ENCODE data around the gene LEF1.

LEF1 gene

DNA sequence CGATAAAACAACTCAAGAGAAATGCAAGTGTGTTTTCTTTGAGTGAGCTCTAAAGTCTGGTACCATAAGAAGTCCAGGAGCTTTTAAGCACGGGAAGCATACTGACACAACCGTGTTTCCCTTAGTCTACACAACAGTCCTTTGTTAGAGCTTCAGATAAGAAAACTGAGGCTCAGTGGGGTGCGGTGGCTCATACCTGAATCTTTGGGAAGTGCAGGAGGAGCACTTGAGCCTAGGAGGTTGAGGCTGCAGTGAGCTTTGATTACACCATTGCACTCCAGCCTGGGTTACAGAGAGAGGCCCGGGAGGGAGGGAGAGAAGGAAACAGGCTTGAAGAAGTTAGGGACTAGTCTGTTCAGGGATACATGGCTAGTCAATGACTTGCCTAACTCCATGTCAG is 21.9 kb downstream of the LEF1 start:
- no peak for DNase-seq

DNA sequence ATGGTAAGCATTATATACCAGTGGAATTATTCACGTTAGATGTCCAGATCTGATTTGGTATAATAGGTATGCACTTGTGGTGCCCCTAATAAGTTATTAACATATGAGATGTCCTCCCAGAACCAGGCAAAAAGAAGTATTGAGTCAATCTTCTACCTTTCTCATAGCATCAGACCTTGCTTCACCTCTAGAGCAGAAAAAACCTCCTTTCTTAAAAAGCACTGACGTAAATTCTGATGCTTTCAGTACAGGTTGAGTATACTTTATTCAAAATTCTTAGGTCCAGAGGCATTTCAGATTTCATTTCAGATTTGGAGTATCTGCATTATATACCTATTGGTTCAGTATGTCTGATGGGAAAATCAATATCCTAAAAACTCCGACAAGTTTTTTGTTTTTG is 22.4 kb downstream of the LEF1 start:
- no peak for DNase-seq

DNA sequence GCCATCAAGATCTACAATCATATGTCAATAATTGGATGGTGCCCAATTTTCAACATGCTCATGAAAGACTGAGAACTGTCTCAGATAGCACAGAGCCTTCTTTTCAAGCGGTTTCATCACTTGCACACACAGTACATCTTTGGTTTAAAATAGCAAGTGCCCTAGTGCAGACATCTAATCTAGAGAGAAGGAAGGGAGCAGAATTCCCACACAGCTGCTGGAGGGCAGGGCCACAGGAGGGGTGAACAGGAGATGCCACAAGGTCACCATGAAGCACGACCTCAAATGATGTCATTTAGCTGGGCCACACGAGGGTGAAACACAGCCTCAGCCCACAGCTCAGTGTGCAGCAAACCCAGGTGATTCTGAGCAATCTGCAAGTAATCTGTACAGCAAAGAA is 24.3 kb downstream of the LEF1 start:
- DNase-seq = no peak

DNA sequence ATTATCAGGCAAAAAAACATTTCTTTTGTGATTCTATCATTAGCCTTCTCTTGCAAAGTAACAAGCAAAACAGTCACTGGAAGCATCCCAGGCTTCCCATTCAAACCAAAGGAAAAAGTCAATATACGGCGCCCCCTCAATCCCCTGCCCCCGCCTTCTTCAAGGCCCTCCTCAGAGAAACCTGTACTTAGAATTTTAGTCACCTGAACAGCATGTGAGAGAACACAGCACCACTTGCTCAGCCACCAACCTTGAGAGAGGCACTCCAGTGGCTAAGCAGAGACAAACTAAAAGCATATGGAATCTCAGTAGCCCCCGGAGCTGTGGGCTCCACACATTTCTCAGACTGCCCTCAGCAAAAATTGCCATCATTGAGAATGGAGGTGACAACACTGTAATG is 25.2 kb downstream of the LEF1 start:
- DNase-seq = no peak

DNA sequence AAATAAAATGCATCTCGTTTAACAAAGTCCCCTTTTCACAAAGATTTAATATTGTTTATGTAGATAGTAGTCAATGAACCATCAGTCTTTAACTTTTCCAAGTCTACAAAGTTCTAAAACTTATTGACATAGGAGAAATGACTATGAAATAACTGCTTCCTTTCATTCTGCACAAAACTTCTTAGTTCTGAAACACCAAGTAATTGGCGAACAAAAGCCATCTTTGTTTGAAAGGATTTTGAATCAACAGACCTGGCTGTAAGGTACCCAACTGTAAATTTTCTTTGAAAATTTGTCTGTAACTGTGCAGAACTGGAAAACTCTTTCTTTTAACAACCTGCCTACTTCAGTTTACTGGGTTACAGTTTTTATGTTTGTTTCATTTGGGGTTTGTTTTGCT is 25.9 kb downstream of the LEF1 start:
- no peak for DNase-seq

DNA sequence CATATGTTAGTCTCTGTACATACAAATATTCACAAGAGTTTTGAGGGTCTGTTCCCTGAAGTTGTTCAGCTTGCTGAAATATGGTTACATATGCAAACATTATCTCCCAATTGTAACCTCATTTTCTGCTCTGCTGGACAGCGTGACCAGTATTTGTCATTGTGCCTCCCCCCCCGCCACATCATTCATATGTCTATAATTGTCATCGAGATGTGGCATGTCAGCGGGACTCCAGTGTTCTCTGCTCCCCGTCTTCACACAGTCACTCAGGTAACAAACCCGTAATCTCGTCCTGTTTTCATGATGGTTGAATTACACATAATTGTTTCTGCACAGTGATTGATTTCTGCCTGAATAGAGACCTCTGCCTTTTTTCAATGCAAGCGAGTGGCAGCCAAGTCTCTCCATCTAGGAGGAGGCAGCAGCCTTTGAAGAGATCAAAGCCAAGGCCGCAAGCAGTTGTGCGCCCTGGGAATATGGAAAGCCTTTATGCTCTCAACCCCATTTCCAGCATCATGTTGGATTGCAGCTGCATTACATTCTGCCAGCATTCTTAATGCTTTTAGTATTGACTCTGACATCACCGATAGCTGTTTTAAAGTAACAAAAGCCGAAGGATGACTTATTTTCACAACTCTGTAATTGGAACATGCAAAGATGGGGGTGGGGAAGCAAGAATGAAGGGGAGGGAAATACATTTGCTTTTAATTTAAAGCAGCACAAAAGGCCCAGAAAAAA is 27.4 kb downstream of the LEF1 start:
- DNase-seq = no peak

DNA sequence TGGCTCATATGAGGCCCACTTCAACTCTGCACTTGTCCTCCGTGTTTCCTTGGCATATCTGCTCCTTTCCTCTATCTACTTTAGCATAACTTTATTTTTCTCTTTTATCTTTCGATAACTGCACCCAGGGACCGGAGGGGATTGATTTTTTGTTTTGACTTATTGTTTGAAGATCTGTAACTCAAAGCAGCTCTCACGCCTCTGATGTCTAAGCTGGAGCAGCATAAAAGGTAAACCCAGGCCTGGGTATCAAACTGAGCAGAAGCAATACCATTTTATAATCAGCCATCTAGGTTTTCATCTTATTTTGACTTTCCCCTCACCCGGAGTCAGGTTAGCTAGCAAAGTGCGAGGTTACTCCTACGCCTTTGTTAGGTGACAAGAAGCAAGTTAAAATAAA is 28.4 kb downstream of the LEF1 start:
- no peak for DNase-seq

DNA sequence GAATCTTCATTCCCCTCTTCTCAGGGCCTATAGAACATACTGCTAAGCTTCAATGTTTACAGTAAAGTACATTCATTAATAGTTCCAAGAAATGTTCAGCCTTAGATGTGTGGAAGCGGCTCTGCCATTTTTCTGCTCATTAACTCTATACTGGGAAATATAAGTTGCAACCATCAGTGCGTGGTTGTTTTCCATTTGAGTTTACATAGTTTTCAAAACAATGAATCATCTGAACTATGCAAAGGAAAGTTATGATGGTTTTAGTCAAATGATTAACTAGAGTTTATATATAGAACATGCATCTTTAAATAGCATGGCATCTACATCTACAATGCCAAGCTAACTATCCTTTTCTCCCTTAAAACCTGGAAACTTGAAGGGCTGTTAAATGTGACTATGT is 29.6 kb downstream of the LEF1 start:
- no peak for DNase-seq

DNA sequence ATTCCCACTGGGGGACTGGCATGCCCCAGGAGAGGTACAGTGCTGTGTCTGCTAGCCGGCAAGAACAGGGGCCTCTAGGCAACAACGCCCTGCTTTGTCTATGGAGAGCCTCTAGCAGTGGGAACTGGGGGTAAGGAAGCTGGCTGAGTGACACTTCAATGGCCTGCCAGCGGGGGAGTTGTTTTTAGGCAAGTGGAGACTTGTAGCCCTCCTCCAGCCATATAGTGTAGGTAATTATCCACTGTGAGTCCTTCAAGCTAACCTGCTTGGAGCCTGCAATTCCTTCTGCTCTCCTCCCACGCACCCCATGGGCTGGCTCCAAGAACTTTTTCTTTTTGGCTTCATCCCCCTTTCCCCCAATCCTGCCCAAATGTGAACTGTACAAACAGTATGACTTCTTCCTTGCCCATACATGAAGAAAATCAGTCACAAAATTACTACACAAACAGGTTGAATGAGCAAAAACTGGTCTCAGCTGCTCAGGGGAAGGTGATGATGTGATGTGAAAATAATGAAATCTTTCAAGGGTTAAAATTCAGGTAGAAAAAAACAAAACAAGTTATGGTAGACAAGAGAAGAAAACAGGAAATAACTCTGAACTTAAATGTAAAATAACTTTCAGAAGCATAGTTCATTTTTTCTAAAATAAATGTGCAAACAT is 33.1 kb downstream of the LEF1 start:
- no peak for DNase-seq

DNA sequence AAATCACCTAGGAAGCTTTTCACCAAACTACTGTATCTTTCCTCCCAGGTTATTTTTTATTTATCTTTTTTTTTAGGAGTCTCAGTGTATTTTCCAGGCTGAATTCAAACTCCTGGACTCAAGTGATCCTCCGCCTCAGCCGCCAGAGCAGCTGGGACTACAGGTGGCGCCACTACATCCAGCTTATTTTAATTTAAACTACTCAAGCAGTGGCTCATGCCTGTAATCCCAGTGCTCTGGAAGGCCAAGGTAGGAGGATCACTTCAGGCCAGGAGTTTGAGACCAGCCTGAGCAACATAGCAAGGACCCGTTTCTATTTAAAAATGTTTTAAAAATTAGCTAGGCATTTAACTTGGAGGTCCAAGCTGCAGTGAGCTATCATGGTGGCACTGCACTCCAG is 37.8 kb downstream of the LEF1 start:
- no peak for DNase-seq

DNA sequence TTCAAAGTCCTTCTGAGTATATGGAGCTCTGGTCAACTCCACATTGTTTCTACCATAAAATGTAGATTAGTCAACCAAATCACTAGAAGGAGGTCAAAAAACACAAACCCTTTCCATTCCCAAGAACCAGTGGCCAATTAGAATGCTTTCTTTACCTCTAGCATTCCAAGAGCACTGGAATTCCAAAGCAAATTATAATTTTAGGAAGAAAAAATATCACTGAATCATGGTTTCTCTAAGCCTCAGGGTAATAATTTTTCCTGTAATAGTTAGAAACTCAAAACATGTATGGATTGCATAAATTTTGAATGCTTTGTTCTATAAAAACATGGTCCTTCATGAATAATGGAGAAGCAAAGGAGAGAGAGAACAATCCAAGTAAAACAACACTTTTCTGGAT is 39.5 kb downstream of the LEF1 start:
- no peak for DNase-seq

DNA sequence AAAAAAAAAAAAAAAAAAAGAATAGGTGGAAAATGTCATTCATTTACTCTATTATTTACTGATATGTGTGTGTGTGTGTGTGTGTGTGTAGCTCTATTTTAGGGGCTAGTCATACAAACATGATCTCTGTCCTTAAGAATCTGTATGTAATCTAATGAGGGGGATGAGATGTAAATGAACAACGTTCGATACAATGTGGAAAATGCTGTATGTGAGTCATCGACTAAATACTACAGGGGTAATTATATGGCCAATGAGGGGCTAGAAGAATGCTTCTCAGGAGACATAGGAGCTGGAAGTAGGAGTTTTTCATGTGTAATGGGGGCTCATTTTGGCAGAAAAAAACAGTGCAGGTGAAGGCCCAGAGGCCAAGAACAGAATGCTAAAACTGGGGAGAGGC is 41.9 kb downstream of the LEF1 start:
- DNase-seq = no peak

DNA sequence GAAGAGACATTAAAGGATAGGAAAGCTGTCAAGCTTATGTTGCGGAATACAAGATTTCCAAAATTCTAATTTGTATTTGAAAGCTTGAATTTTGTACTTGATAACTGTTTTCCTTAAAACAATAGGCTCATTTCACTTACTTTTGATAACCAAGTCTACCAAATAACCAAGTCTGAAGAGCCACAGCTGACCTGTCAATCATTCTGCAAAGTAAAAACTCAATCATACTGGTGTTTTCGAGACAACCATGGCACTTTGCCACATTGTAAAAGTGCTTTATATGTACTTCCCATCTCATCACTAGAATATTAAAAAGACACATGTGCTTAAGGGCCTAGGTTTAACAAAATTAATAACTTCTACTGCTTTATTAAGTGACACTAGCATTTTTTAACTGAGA is 47.9 kb downstream of the LEF1 start:
- no peak for DNase-seq

DNA sequence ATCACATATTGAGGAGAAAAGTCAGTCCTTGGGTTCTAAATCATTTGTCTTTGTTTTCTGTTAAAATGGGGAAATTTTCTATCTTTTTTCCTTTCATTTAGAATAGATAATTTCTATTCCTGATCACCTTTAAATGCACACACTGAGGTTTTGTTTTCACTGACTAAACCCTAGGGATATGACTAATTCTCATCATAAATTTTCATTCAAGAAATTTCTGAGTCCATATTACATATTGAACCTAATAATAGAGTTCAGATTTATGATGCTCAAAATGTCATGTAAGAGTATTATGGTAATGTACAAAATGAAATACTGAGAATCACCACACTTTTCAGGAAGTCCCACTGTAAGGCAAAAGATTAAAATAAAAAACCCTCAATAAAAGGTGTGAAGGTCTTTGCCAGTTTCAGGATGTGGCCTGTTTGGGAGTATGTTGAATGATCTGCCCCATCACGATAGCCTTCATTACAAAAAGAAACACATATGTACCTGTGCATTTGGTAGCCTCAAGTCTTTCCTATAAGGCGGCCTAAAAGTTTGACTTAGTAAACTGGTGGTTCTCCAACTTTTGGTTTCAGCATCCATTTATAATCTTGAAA is 49.4 kb downstream of the LEF1 start:
- no peak for DNase-seq

DNA sequence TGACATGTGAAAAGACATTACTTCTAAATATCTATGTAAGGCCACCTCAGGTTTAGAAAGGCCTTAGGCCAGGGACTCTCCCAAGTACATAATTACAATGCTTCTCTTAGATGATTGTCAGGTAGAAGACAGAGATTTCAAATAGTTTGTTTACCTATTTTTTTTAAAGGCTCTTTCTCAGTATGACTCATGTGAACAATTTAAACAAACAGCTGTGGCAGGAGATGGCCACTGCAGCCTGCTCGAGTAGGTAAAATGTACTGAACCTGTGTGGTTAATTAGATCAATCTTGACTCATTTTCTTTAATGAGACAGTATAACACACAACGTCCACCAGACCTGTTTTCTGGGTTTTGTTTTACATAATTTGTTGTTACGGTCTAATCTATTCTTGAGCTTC is 50.2 kb downstream of the LEF1 start:
- peak; percentile 41 for DNase-seq

DNA sequence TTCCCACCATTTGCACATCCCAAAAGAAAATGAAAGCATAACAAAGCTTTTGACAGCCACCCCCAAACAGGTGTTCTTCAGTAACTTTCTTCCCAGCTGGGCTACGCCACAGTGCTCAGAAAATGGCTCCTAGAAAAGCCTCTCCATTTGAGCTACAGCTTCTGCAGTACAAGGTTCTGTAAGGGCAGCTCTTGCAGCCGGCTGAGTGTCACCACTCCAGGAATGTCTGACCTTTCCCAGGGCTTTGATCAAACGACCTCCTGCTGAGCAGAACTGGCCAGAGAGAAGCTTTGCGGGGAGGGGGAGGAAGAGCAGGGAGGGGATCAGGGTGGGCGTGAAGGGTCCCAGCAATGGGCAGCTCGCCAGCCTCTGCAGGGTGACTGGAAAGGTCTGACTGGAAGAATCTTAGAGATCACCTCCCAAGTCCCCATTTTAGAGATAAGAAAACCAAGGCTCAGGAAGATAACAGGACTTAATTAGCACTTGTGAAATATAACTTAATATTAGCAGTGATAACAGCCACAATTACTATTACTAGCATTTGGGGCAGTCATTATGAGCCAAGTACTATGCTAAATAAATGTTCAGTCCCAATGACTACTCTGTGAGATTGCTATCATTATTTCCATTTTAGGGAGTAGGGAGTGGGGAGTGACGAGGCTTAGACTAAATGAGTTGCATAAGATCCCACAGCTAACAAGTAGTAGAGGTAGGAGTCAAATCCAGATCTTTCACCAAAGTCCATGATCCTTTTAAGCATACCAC is 51.1 kb downstream of the LEF1 start:
- no peak for DNase-seq

DNA sequence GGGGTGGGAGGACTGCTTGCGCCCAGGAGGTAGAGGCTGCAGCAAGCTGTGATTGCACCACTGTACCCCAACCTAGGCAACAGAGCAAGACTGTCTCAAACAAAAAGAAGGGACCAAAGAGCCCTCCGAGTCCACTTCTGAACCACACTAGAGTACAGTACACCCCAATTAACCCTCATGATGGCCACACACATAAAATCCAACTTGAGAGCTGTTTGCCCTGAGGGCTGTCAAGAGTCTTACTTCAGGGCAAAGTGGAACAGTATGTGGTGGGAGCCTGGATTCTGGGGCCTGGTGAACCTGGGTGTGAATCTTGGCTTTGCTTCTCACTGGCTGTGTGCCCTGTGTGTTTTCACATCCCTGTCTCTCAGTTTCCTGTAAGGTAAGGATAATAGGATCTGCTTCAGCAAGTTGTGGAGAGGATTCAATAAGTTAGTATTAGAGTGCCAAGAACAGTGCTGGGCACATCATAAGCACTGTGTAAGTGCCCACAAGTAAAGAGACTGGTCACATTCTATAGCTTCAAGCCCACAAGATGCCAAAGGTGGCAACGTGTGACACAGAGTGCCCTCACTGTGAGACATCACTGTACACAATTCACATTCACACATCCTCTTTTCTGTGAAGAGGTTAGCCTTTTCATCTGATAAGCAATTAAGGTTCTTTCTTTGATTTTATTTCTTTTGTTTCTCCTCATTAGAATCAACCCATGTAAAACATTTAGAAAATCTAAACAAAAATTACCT is 52.1 kb downstream of the LEF1 start:
- peak; percentile 32 for DNase-seq

DNA sequence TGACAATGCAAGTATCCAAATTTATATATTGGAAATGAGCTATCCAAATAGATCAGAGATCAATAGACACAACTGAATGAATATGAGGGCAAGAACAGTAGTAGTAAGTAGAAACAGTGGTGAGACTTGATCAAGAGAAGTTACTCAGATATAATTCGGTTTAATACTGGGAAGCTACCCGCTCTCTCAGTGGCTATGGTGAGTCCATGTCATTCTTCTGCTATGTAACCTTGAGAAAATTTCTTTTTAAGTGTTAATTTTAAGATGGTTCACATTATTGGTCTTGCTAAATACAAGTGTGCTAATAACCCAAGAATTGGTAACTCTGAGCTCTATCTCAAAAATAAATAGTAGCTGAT is 53.6 kb downstream of the LEF1 start:
- DNase-seq = no peak

DNA sequence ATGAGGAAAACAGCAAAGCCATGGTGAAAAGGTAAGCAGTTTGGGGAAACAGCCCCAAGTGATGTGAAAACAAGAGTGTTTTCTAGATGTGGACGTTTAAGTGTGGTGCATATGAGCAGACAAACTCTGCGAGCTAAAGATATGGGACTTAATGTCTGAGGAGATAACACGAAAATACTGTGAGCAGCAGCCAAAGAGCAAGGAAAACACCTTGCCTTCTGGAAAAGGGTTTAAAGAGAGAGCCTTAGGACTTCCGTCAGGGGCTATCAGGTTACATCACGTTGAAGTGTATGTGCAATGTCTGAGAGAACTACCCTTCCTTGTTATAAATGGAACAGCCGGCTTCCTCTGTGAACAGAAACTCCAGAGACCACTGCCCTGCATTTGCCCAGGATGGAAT is 54.2 kb downstream of the LEF1 start:
- no peak for DNase-seq

DNA sequence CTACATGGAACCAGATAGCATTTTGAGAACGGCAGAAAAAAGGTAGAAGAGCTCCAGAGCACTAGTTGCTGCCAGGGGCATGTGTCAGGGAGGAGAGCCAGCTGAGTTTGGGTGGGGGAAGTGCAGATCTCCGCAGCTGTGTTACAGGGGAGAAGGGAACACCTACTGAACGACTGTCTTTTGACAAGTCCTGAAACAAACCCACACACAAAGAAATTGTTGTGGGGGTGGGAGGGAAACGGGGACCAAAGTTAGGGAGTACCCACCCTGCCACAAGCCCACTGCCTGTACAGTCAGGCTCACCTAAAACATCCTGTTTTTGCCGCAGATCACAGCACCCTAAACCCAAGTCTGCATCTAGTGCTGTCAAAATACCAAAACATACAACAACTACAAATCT is 55.5 kb downstream of the LEF1 start:
- peak; percentile 62 for DNase-seq

DNA sequence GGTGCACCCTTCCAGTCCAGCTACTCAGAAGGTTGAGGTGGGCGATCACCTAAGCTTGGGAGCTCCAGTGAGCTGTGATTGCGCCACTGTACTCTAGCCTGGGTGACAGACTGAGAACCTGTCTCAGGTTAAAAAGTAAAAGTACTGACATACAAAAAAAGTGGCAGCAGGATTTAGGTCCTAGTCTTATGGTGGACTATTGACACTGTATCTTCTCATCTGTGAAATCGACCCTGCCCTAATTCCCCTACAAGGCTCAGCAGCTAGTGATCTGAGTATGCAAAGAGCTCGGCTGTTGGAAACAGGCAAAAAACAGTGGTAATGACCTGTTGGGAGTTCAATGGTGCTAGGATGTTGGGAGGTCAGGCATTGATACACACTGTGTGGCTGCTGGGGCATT is 57.0 kb downstream of the LEF1 start:
- no peak for DNase-seq

DNA sequence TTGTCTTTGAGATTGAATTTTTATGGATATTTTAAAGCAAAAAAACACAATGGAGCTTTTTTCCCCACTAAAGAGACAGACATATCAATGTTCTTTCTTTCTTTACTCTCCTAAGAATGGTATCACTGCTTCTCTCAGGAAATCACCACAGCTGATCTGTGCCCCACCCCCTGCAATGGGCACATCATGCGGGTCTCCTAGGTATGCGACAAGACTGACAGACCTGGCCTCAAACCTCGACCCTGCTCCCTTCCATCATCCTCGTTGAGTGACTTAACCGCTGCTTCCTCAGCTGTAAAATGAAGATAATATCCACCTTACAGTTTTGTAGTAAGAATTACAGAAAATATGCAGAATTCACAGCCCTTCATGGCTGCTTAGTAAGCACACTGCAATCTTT is 58.3 kb downstream of the LEF1 start:
- no peak for DNase-seq

DNA sequence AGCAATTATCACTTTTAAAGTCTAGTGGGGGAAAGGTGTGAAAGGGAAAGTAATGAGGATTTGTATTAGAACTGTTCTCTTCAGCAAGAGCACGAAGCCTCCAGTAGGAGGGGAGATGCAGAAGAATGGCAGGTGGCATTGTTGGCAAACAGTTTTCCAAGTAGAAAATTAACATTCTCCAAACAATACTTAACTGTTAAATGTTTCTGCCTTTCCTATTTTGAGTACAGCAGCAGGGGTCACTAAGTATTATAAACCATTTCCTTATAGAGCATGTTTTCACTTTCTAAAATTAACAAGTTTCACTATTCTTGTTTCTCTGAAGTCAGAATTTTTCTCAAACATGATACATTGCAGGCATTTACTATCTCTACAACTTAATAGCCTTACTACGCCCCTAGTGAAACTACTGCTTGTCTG is 58.7 kb downstream of the LEF1 start:
- no peak for DNase-seq
